Stimulated activated CD8-positive, alpha-beta memory T cell treated with anti-CD3 and anti-CD28 coated beads, Interleukin-12 subunit alpha, Interleukin-12 subunit beta, amount 100 ng/mL, for 24 hours (primary cell): ENCODE measurements around the gene TMEM132E.

Experiments used
- DNase-seq: peaks from one replicate; pipeline ENCODE4 v3.0.0-alpha.2; 2020; ENCODE audit errors: extremely low read depth

The TMEM132E gene

GRCh38 chr17:34601416-34601815 lies 22.0 kb downstream of the TMEM132E start:
- no peak for DNase-seq

- DNase-seq: no peak
Observed at GRCh38 chr17:34603974-34604373, 24.6 kb downstream of the TMEM132E start.

- DNase-seq: no peak
Observed at GRCh38 chr17:34606763-34607162, 27.4 kb downstream of the TMEM132E start.

- no peak for DNase-seq
Observed at GRCh38 chr17:34607917-34608316, 28.5 kb downstream of the TMEM132E start.

GRCh38 chr17:34609210-34609609 lies 29.8 kb downstream of the TMEM132E start:
- DNase-seq: no peak

GRCh38 chr17:34610039-34610438 lies 30.7 kb downstream of the TMEM132E start:
- no peak for DNase-seq

GRCh38 chr17:34610506-34610905 lies 31.1 kb downstream of the TMEM132E start:
- no peak for DNase-seq

- no peak for DNase-seq
Observed at GRCh38 chr17:34613064-34614019, 34.0 kb downstream of the TMEM132E start.

- DNase-seq: no peak
Observed at GRCh38 chr17:34614698-34615097, 35.3 kb downstream of the TMEM132E start.

GRCh38 chr17:34615326-34615725 lies 35.9 kb downstream of the TMEM132E start:
- DNase-seq: no peak

- DNase-seq: no peak
Observed at GRCh38 chr17:34616148-34616547, 36.8 kb downstream of the TMEM132E start.

- no peak for DNase-seq
Observed at GRCh38 chr17:34617398-34617797, 38.0 kb downstream of the TMEM132E start.

GRCh38 chr17:34619687-34620217 lies 40.4 kb downstream of the TMEM132E start:
- no peak for DNase-seq

- no peak for DNase-seq
Observed at GRCh38 chr17:34620458-34620857, 41.1 kb downstream of the TMEM132E start.

- no peak for DNase-seq
Observed at GRCh38 chr17:34622862-34623623, 43.7 kb downstream of the TMEM132E start.

- no peak for DNase-seq
Observed at GRCh38 chr17:34623856-34624766, 44.7 kb downstream of the TMEM132E start.

GRCh38 chr17:34624767-34625383 lies 45.5 kb downstream of the TMEM132E start:
- DNase-seq: no peak

GRCh38 chr17:34626121-34626681 lies 46.8 kb downstream of the TMEM132E start:
- no peak for DNase-seq

GRCh38 chr17:34628879-34629278 lies 49.5 kb downstream of the TMEM132E start:
- no peak for DNase-seq

- DNase-seq: no peak
Observed at GRCh38 chr17:34633351-34633750, 54.0 kb downstream of the TMEM132E start.

- DNase-seq: no peak
Observed at GRCh38 chr17:34633760-34634159, 54.4 kb downstream of the TMEM132E start.
